Right renal pelvis (tissue), 4 donors: ENCODE data around the gene PRR14. TPM values are rescaled to one million over a fixed set of nuclear protein-coding genes. Genes with fewer than 3 reads are reported as not detected.
A peak's percentile ranks its signal among the peaks of the same experiment; 100 is the strongest.
"Not testable (repeated sequence)": the region's sequence is repeated elsewhere in the genome, so short reads cannot be mapped to it uniquely, and the experiment has no call there.

ENCODE experiments used
- DNase-seq, 4 donors: peaks; one replicate each; pipeline ENCODE4 v3.0.0-alpha.2; 2013; ENCODE audit warnings: low read depth in 4 of 4, low spot score in 3 of 4, missing footprints in 1 of 4
- polyA plus RNA-seq, 4 donors: library from polyadenylated mRNA; unstranded; fragments of 120-200 nt; gene quantifications; one replicate each; pipeline ENCODE4 v1.2.1, GENCODE V29; 2013; ENCODE audit not compliant: insufficient read length in 4 of 4

The PRR14 gene
- polyA plus RNA-seq, 4 donors = 39.8 to 50.0 (median 47.3) TPM

- no peak for DNase-seq
Measured at GRCh38 chr16:30688701-30689100, 37.9 kb downstream of the PRR14 start.

GRCh38 chr16:30691907-30692306 is 41.1 kb downstream of the PRR14 start:
- DNase-seq = no peak

- no peak for DNase-seq
Measured at GRCh38 chr16:30692396-30693064, 41.8 kb downstream of the PRR14 start.

GRCh38 chr16:30694926-30695693 is 44.4 kb downstream of the PRR14 start:
- DNase-seq = no peak

- DNase-seq = not testable (repeated sequence)
Measured at GRCh38 chr16:30696646-30697045, 45.9 kb downstream of the PRR14 start.

- DNase-seq = peak in 1 of 4 donors; percentile 17
Measured at GRCh38 chr16:30697264-30698138, 46.7 kb downstream of the PRR14 start.

- DNase-seq = peak; percentile 94 to 95 (median 95)
Measured at GRCh38 chr16:30698139-30698815, 47.5 kb downstream of the PRR14 start.

GRCh38 chr16:30698816-30699614 is 48.3 kb downstream of the PRR14 start, which contains the start of gene SRCAP:
SRCAP (plus strand) TSS chr16:30699171; CDS start chr16:30700825, 1,654 bp downstream.
- DNase-seq = peak; percentile 71 to 76 (median 74)

GRCh38 chr16:30699615-30700099 is 48.9 kb downstream of the PRR14 start:
- DNase-seq = no peak

GRCh38 chr16:30700491-30700890 is 49.7 kb downstream of the PRR14 start:
- DNase-seq = no peak

GRCh38 chr16:30700971-30701370 is 50.2 kb downstream of the PRR14 start:
- DNase-seq = no peak

- DNase-seq = not testable (repeated sequence)
Measured at GRCh38 chr16:30703071-30703470, 52.3 kb downstream of the PRR14 start.

- no peak for DNase-seq
Measured at GRCh38 chr16:30703971-30704370, 53.2 kb downstream of the PRR14 start.

Other genes with a start within 250 kb of the PRR14 start
- 1 to 10 TPM; 5.5 to 8.9 (median 5.8) TPM for gene ZNF771, start 243.4 kb upstream of the PRR14 start, polyA plus RNA-seq
- gene DCTPP1, start 220.9 kb upstream of the PRR14 start, polyA plus RNA-seq = 10 to 100 TPM; 43.6 to 63.9 (median 51.1) TPM
- 100 to 1,000 TPM in 2 of 4 donors, 10 to 100 TPM in 2; 95.4 to 102 (median 99.8) TPM for gene SEPHS2, start 205.1 kb upstream of the PRR14 start, polyA plus RNA-seq
- 1 to 10 TPM; 1.7 to 3.4 (median 2.3) TPM for gene ITGAL, start 178.2 kb upstream of the PRR14 start, polyA plus RNA-seq
- gene ZNF768, start 124.4 kb upstream of the PRR14 start, polyA plus RNA-seq = 10 to 100 TPM; 52.6 to 71.0 (median 54.3) TPM
- 10 to 100 TPM; 10.1 to 11.8 (median 11.1) TPM for gene ZNF747, start 116.1 kb upstream of the PRR14 start, polyA plus RNA-seq
- 10 to 100 TPM; 11.3 to 14.8 (median 11.4) TPM for gene ZNF764, start 92.6 kb upstream of the PRR14 start, polyA plus RNA-seq
- 10 to 100 TPM; 10.4 to 14.4 (median 12.7) TPM for gene ZNF688, start 79.2 kb upstream of the PRR14 start, polyA plus RNA-seq
- 10 to 100 TPM; 17.8 to 21.7 (median 20.8) TPM for gene ZNF785, start 65.3 kb upstream of the PRR14 start, polyA plus RNA-seq
- gene ZNF689, start 40.6 kb upstream of the PRR14 start, polyA plus RNA-seq = 10 to 100 TPM; 13.6 to 16.2 (median 15.0) TPM
- 10 to 100 TPM; 52.0 to 70.5 (median 55.3) TPM for gene FBRS, start 7.5 kb downstream of the PRR14 start, polyA plus RNA-seq
- gene SRCAP, start 48.2 kb downstream of the PRR14 start, polyA plus RNA-seq = 10 to 100 TPM; 32.7 to 40.5 (median 35.9) TPM
- gene PHKG2, start 97.5 kb downstream of the PRR14 start, polyA plus RNA-seq = 10 to 100 TPM; 24.9 to 32.7 (median 29.5) TPM
- 10 to 100 TPM in 1 of 4 donors, 1 to 10 TPM in 3; 7.5 to 12.7 (median 7.7) TPM for gene CFAP119, start 111.1 kb downstream of the PRR14 start, polyA plus RNA-seq
- gene RNF40, start 111.4 kb downstream of the PRR14 start, polyA plus RNA-seq = 100 to 1,000 TPM; 123 to 134 (median 130) TPM
- 10 to 100 TPM; 27.2 to 28.7 (median 27.8) TPM for gene ZNF629, start 136.2 kb downstream of the PRR14 start, polyA plus RNA-seq
- gene BCL7C, start 243.1 kb downstream of the PRR14 start, polyA plus RNA-seq = 10 to 100 TPM; 39.5 to 50.6 (median 42.1) TPM
- gene CTF1, start 245.7 kb downstream of the PRR14 start, polyA plus RNA-seq = 1 to 10 TPM; 6.6 to 7.5 (median 7.3) TPM